Vagina (tissue), 2 donors: ENCODE results near the gene SLC16A6. TPM values are rescaled to one million over a fixed set of nuclear protein-coding genes. Genes with fewer than 3 reads are reported as not detected.

ENCODE experiments used
- DNase-seq, 2 donors: peaks; one replicate each; pipeline ENCODE4 v3.0.0-alpha.2; 2017; ENCODE audit errors: extremely low spot score in 2 of 2
- H3K27ac ChIP-seq: fragments of 200-600 bp; sonication (generic); one replicate; pipeline ENCODE4 v1.5.1; 2019
- H3K27me3 ChIP-seq: fragments of 200-600 bp; sonication (generic); one replicate; pipeline ENCODE4 v1.5.1; 2019
- H3K36me3 ChIP-seq, 2 donors: fragments of 200-600 bp; sonication (generic); one replicate each; pipeline ENCODE4 v1.5.1; 2017 to 2019
- H3K4me1 ChIP-seq: fragments of 200-600 bp; sonication (generic); one replicate; pipeline ENCODE4 v1.5.1; 2019
- H3K4me3 ChIP-seq, 2 donors: fragments of 200-600 bp; sonication (generic); 1 replicate in 1 of 2; 2 replicates in 1 of 2; pipeline ENCODE4 v1.5.1; 2016 to 2019
- H3K9me3 ChIP-seq: fragments of 200-600 bp; sonication (generic); one replicate; pipeline ENCODE4 v1.5.1; 2019
- POLR2A ChIP-seq, 2 donors: fragments of 450-650 bp; IDR thresholded peaks; one replicate each; pipeline ENCODE4 v1.6.1; 2017; ENCODE audit warnings: antibody characterized with exemption in 2 of 2, mild to moderate bottlenecking in 2 of 2, moderate library complexity in 2 of 2
- POLR2AphosphoS5 ChIP-seq, 2 donors: sonication (generic); formaldehyde crosslinking; IDR thresholded peaks; one replicate each; pipeline ENCODE4 v1.9.0; 2017; ENCODE audit warnings: antibody characterized with exemption in 2 of 2, mild to moderate bottlenecking in 2 of 2, low read depth in 1 of 2; ENCODE audit not compliant: insufficient read depth in 1 of 2
- intact Hi-C: fragments of 100-400 bp; cut with DNase I; formaldehyde crosslinking; loops from one replicate; pipeline ENCODE4 v1.15.1; 2023
- total RNA-seq: library from RNA; depleted of rRNA; stranded (reverse); fragments of >200 nt; gene quantifications from one replicate; pipeline ENCODE4 v1.2.3, GENCODE V29; 2016
- TF ChIP-seq, protein P1 (sequence below), 3 experiments: fragments of 450-650 bp in 2 of 3; fragments of 200-600 bp in 1 of 3; sonication (generic) in 1 of 3; IDR thresholded peaks; one replicate each; pipeline ENCODE4 v1.5.1; 2017 to 2019; ENCODE audit warnings: antibody characterized with exemption in 3 of 3, mild to moderate bottlenecking in 2 of 3, moderate library complexity in 2 of 3

The SLC16A6 gene
- total RNA-seq, 1 donor from 2014 or later = 2.7 TPM

DNA sequence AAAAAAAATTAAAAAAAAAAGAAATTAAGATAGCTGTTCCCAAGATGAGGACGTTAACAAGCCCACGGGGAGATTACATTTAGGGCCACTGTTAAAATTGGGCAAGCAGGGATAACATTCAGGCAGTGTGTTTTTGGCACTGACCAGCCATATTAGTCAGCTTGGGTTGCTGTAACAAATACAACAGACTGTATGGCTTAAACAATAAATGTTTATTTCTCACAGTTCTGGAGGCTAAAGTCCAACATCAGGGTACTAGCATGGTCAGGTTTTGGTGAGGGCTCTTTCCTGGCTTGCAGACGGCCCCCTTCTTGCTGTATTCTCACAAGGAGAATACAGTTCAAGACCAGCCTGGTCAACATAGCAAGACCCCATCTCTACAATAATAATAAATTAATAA lies 31.7 kb upstream of the SLC16A6 start:
- no peak for DNase-seq
- H3K27ac ChIP-seq = no peak overlapping the region
- H3K27me3 ChIP-seq = no peaks in the 10 kb centered on the region
- no peak overlapping the region for H3K4me3 ChIP-seq
- no peaks in the 10 kb centered on the region for H3K9me3 ChIP-seq
- TF ChIP-seq, protein P1, sequence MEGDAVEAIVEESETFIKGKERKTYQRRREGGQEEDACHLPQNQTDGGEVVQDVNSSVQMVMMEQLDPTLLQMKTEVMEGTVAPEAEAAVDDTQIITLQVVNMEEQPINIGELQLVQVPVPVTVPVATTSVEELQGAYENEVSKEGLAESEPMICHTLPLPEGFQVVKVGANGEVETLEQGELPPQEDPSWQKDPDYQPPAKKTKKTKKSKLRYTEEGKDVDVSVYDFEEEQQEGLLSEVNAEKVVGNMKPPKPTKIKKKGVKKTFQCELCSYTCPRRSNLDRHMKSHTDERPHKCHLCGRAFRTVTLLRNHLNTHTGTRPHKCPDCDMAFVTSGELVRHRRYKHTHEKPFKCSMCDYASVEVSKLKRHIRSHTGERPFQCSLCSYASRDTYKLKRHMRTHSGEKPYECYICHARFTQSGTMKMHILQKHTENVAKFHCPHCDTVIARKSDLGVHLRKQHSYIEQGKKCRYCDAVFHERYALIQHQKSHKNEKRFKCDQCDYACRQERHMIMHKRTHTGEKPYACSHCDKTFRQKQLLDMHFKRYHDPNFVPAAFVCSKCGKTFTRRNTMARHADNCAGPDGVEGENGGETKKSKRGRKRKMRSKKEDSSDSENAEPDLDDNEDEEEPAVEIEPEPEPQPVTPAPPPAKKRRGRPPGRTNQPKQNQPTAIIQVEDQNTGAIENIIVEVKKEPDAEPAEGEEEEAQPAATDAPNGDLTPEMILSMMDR (IDR thresholded peaks at IDR 0.05) = no peak
- TF ChIP-seq POLR2A (IDR thresholded peaks at IDR 0.05) = no peak
- TF ChIP-seq POLR2AphosphoS5 (IDR thresholded peaks at IDR 0.05; ENCODE audit: insufficient read depth in 1 of 2, low read depth in 1 of 2) = no peak
- no peaks in the 10 kb centered on the region for H3K4me1 ChIP-seq
- intact Hi-C loops = no loop called here
- no peaks in the 10 kb centered on the region for H3K36me3 ChIP-seq

- H3K27ac ChIP-seq = no peak overlapping the region
These were observed 30.6 kb upstream of the SLC16A6 start for GRCh38 chr17:68321556-68321954.

GRCh38 chr17:68320943-68321555 lies 30.1 kb upstream of the SLC16A6 start:
- Histone ChIP-seq H3K4me3 (no peak overlapping the region), H3K27me3 (no peaks in the 10 kb centered on the region), H3K27ac (no peak overlapping the region), H3K4me1 (no peaks in the 10 kb centered on the region), H3K36me3 (no peaks in the 10 kb centered on the region), H3K9me3 (no peaks in the 10 kb centered on the region)
- intact Hi-C loops = no loop called here
- TF ChIP-seq, protein P1 (IDR thresholded peaks at IDR 0.05) = no peak
- TF ChIP-seq POLR2A (IDR thresholded peaks at IDR 0.05) = no peak
- no peak for TF ChIP-seq POLR2AphosphoS5 (IDR thresholded peaks at IDR 0.05; ENCODE audit: insufficient read depth in 1 of 2, low read depth in 1 of 2)
- no peak for DNase-seq

More at GRCh38 chr17:68321556-68321954, 30.6 kb upstream of the SLC16A6 start:
- H3K27me3 ChIP-seq = no peaks in the 10 kb centered on the region
- intact Hi-C loops = no loop called here
- no peaks in the 10 kb centered on the region for H3K36me3 ChIP-seq
- TF ChIP-seq POLR2A (IDR thresholded peaks at IDR 0.05) = no peak
- TF ChIP-seq, protein P1 (IDR thresholded peaks at IDR 0.05) = no peak
- no peak for TF ChIP-seq POLR2AphosphoS5 (IDR thresholded peaks at IDR 0.05; ENCODE audit: insufficient read depth in 1 of 2, low read depth in 1 of 2)
- DNase-seq = no peak
- H3K4me3 ChIP-seq = no peak overlapping the region
- no peaks in the 10 kb centered on the region for H3K4me1 ChIP-seq
- H3K9me3 ChIP-seq = no peaks in the 10 kb centered on the region

DNA sequence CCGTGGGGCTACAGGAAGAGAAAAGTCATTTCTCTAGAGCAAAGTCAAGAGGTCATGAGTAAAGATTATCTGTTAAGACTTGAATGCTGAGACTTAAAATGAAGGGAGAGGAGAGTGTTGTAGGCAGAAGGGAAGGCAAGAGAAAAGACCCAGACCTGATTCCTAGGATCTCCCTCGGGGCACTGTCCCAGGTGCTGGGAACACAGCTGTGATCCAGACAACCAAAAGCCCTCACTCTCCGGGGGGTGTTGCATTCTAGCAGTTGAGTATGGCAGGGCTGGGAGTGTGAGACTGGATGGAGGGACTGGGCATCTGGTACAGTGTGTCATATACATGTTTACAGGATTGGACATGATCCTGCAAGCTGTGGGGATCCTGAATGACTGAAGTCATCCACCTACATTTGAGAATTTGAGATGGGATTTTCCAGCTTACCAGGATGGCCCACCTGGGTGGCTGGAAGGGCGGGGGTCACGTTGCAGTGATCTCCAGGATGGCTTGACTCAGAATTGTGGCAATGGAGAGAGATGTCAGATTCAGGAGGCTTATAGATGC lies 29.5 kb upstream of the SLC16A6 start:
- no peak for DNase-seq
- Histone ChIP-seq H3K27ac (no peak overlapping the region), H3K36me3 (no peaks in the 10 kb centered on the region), H3K27me3 (no peaks in the 10 kb centered on the region), H3K9me3 (no peaks in the 10 kb centered on the region), H3K4me1 (peaks cover 2% of the 10 kb centered on the region), H3K4me3 (no peak overlapping the region)
- no peak for TF ChIP-seq POLR2A (IDR thresholded peaks at IDR 0.05)
- no peak for TF ChIP-seq POLR2AphosphoS5 (IDR thresholded peaks at IDR 0.05; ENCODE audit: insufficient read depth in 1 of 2, low read depth in 1 of 2)
- TF ChIP-seq, protein P1 (IDR thresholded peaks at IDR 0.05) = no peak
- intact Hi-C loops = no loop called here
